Measurements from ENCODE around the gene SMARCB1. TPM values are rescaled to one million over a fixed set of nuclear protein-coding genes. Genes with fewer than 3 reads are reported as not detected.

Gene SMARCB1
- total RNA-seq (58.4 TPM), polyA plus RNA-seq (10 to 100 TPM; 28.3 to 30.8 (median 29.7) TPM)

DNA sequence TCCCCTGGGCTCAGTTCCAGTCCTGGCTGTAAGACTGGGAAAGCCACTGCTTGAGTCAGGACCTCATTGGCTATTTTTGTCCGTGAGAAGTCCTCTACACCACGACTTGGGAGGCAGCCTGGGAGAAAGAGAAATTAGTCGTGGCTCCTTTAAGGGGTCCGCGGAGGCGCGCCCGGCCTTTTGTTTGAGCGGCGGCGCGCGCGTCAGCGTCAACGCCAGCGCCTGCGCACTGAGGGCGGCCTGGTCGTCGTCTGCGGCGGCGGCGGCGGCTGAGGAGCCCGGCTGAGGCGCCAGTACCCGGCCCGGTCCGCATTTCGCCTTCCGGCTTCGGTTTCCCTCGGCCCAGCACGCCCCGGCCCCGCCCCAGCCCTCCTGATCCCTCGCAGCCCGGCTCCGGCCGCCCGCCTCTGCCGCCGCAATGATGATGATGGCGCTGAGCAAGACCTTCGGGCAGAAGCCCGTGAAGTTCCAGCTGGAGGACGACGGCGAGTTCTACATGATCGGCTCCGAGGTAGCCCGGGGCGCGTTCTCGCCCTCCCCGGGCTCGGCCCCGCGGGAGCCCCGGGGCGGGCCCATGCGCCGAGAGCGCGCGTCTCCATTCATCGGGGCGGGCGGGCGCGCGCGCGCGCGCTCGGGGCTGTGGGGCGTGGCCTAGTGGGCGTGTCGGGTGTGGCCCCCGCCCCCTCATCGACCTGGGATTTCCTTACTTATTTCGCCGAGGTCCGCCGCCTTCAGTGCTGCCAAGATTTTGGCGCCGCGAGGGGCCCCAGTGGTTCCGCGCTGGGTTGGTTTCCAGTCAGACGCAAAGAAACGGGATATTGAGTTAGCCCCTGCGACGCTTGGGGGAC is at the start of gene SMARCB1:
Gene SMARCB1, plus strand, starts transcription at position 215 of the 848 bp plus-strand sequence. Its CDS starts 204 bp downstream, at position 419.
- no peaks in the 10 kb centered on the region for H3K9me3 Mint-ChIP-seq
- peak within 1 kb of the TSS; percentile 99 for H3K27ac ChIP-seq (ENCODE audit: insufficient read depth, low read length, poor library complexity, severe bottlenecking)
- peaks cover 14 to 43% (median 29%) of the 10 kb centered on the region in 4 donors for H3K4me1 Mint-ChIP-seq
- H3K4me3 ChIP-seq (ENCODE audit: low read depth, low read length): peak within 1 kb of the TSS; percentile 92
- peak within 1 kb of the TSS; percentile 91 to 95 (median 92) for H3K4me3 Mint-ChIP-seq
- peaks cover 20% of the 10 kb centered on the region for H3K4me1 ChIP-seq (ENCODE audit: control insufficient read depth, insufficient read depth, low read length, poor library complexity, severe bottlenecking)
- peak; percentile 84 to 86 for ATAC-seq (ENCODE audit: low read depth in 2 of 2)
- DNase-seq: peak; percentile 80 to 92 (median 89)
- H3K36me3 Mint-ChIP-seq: peaks cover 7% of the 10 kb centered on the region
- peaks cover 7% of the 10 kb centered on the region for H3K36me3 ChIP-seq (ENCODE audit: control insufficient read depth, insufficient read depth, low read length)
- peak within 1 kb of the TSS; percentile 94 to 95 (median 94) for H3K27ac Mint-ChIP-seq
- no peaks in the 10 kb centered on the region for H3K27me3 ChIP-seq (ENCODE audit: control insufficient read depth, insufficient read depth, low read length)
- no peaks in the 10 kb centered on the region for H3K27me3 Mint-ChIP-seq
- H3K9me3 ChIP-seq (ENCODE audit: control insufficient read depth in 2 of 2, low read length in 2 of 2): no peaks in the 10 kb centered on the region

DNA sequence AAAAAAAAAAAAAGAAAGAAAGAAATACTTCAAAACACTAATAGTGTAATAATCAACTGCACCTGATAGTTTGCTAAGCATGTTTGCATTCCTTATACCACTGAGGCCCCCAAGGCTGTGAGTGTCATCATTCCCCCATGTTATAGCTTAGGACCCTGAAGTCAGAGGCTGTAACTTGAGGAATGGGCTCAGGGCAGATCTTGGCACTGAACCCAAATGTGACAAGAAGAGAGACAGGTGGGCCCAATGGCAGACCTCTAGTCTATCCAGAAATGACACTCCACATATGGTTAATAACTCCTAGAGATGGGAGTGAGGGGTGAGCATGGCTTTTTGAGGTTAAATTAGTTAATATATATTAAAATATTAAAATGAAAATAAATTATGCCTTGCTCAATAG is 49.1 kb upstream of the SMARCB1 start:
- ATAC-seq (ENCODE audit: low read depth in 2 of 2) (no peak), DNase-seq (no peak)
- Mint-ChIP-seq H3K27me3 (no peaks in the 10 kb centered on the region), H3K4me3 (no peak overlapping the region), H3K27ac (no peak overlapping the region), H3K36me3 (no peaks in the 10 kb centered on the region), H3K4me1 (no peaks in the 10 kb centered on the region), H3K9me3 (no peaks in the 10 kb centered on the region)
- no peaks in the 10 kb centered on the region for H3K9me3 ChIP-seq (ENCODE audit: control insufficient read depth in 2 of 2, low read length in 2 of 2)
- peaks cover under 1% of the 10 kb centered on the region for H3K36me3 ChIP-seq (ENCODE audit: control insufficient read depth, insufficient read depth, low read length)
- no peaks in the 10 kb centered on the region for H3K27me3 ChIP-seq (ENCODE audit: control insufficient read depth, insufficient read depth, low read length)
- H3K4me1 ChIP-seq (ENCODE audit: control insufficient read depth, insufficient read depth, low read length, poor library complexity, severe bottlenecking): no peaks in the 10 kb centered on the region
- H3K27ac ChIP-seq (ENCODE audit: insufficient read depth, low read length, poor library complexity, severe bottlenecking): no peak overlapping the region
- H3K4me3 ChIP-seq (ENCODE audit: low read depth, low read length): no peak overlapping the region

DNA sequence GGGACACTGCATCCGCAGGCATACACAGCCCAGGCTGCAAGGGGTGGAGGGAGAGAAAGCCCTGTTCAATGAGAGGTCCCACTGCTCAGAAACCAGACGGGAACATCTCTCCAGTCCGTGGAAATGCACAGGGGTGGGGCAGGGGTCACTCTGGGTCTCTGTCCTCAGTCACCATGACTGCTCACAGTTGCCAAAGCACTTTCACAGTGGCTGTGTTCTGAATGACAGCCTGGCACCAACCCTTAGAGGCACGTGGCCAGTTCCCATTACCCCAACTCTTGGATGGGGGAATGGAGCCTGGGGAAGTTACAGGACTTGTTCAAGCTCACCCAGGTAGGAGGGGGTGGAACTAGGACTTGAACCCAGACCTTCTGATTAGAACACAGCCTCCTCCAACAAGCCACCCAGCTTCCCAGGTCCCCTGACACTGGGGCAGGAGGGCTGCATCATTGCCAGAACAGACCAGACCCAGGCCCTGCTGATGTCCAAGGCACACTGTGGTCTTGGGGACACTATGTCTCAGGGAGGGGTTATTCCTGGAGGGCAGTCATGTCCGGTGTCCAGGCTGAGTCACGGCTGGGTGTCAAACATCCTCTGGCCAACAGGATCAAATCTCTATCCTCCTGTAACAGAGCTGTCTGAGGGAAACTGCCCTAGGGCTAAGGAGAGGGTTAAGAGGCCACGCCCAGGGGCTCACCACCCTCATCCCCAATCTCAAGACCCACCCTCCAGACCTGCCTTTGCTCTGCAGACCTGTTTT is 44.1 kb upstream of the SMARCB1 start:
- Mint-ChIP-seq H3K4me3 (no peak overlapping the region), H3K27me3 (no peaks in the 10 kb centered on the region), H3K4me1 (peaks cover 0 to 3% (median 0%) of the 10 kb centered on the region in 4 donors), H3K36me3 (peaks cover 24% of the 10 kb centered on the region), H3K9me3 (peaks cover 0 to 4% (median 0%) of the 10 kb centered on the region in 7 donors), H3K27ac (no peak overlapping the region)
- peaks cover 19% of the 10 kb centered on the region for H3K36me3 ChIP-seq (ENCODE audit: control insufficient read depth, insufficient read depth, low read length)
- H3K4me3 ChIP-seq (ENCODE audit: low read depth, low read length): no peak overlapping the region
- peaks cover 2 to 4% of the 10 kb centered on the region in 2 experiments for H3K9me3 ChIP-seq (ENCODE audit: control insufficient read depth in 2 of 2, low read length in 2 of 2)
- H3K27me3 ChIP-seq (ENCODE audit: control insufficient read depth, insufficient read depth, low read length): no peaks in the 10 kb centered on the region
- no peak overlapping the region for H3K27ac ChIP-seq (ENCODE audit: insufficient read depth, low read length, poor library complexity, severe bottlenecking)
- DNase-seq: no peak
- no peaks in the 10 kb centered on the region for H3K4me1 ChIP-seq (ENCODE audit: control insufficient read depth, insufficient read depth, low read length, poor library complexity, severe bottlenecking)
- ATAC-seq (ENCODE audit: low read depth in 2 of 2): no peak

DNA sequence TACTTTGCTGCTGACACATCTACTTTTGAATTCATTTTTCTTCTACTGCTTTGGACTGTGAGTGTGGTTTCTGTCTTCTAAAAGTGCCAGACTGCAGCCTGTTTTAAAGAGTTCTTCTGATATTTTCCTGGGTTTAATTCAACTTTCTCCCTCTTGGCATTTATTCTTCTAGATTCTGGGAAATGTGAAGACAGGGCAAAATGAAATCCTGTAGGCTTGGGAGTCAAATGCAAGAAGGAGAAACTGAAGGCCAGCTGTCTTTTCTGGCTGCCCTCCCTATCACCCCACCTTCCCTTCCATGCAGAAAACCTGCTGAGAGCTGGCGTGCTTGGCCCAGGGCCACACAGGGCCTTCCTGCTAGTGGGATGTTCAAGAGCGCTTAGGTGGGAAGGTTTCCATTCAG is 43.5 kb upstream of the SMARCB1 start:
- no peak overlapping the region for H3K27ac ChIP-seq (ENCODE audit: insufficient read depth, low read length, poor library complexity, severe bottlenecking)
- H3K36me3 ChIP-seq (ENCODE audit: control insufficient read depth, insufficient read depth, low read length): peaks cover 19% of the 10 kb centered on the region
- no peak overlapping the region for H3K4me3 ChIP-seq (ENCODE audit: low read depth, low read length)
- H3K27me3 ChIP-seq (ENCODE audit: control insufficient read depth, insufficient read depth, low read length): no peaks in the 10 kb centered on the region
- Mint-ChIP-seq H3K4me3 (no peak overlapping the region), H3K27me3 (no peaks in the 10 kb centered on the region), H3K4me1 (peaks cover 0 to 3% (median 0%) of the 10 kb centered on the region in 4 donors), H3K36me3 (peaks cover 24% of the 10 kb centered on the region), H3K9me3 (peaks cover 0 to 4% (median 0%) of the 10 kb centered on the region in 7 donors), H3K27ac (no peak overlapping the region)
- DNase-seq (no peak), ATAC-seq (ENCODE audit: low read depth in 2 of 2) (no peak)
- H3K9me3 ChIP-seq (ENCODE audit: control insufficient read depth in 2 of 2, low read length in 2 of 2): peaks cover 2 to 4% of the 10 kb centered on the region in 2 experiments
- no peaks in the 10 kb centered on the region for H3K4me1 ChIP-seq (ENCODE audit: control insufficient read depth, insufficient read depth, low read length, poor library complexity, severe bottlenecking)

DNA sequence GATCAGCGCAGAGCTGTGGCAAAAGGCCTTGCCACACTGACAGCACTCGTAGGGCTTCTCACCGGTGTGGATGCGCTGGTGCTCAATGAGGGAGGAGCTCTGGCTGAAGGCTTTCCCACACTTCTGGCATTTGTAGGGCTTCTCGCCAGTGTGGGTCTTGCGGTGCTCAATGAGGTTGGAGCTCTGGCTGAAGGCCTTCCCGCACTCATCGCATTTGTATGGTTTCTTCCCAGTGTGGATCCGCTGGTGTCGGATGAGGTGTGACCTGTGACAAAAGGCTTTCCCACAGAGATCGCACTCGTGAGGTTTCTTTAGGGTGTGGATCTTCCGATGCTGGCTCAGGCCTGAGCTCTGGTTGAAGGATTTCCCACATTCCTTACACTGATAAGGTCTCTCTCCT is 42.8 kb upstream of the SMARCB1 start:
- Mint-ChIP-seq H3K27me3 (no peaks in the 10 kb centered on the region), H3K36me3 (peaks cover 24% of the 10 kb centered on the region), H3K4me3 (no peak overlapping the region), H3K9me3 (peaks cover 0 to 4% (median 0%) of the 10 kb centered on the region in 7 donors), H3K27ac (no peak overlapping the region), H3K4me1 (peaks cover 0 to 3% (median 0%) of the 10 kb centered on the region in 4 donors)
- H3K36me3 ChIP-seq (ENCODE audit: control insufficient read depth, insufficient read depth, low read length): peaks cover 19% of the 10 kb centered on the region
- no peak for DNase-seq
- no peak overlapping the region for H3K4me3 ChIP-seq (ENCODE audit: low read depth, low read length)
- H3K9me3 ChIP-seq (ENCODE audit: control insufficient read depth in 2 of 2, low read length in 2 of 2): peaks cover 2 to 4% of the 10 kb centered on the region in 2 experiments
- no peak overlapping the region for H3K27ac ChIP-seq (ENCODE audit: insufficient read depth, low read length, poor library complexity, severe bottlenecking)
- no peaks in the 10 kb centered on the region for H3K4me1 ChIP-seq (ENCODE audit: control insufficient read depth, insufficient read depth, low read length, poor library complexity, severe bottlenecking)
- no peak for ATAC-seq (ENCODE audit: low read depth in 2 of 2)
- H3K27me3 ChIP-seq (ENCODE audit: control insufficient read depth, insufficient read depth, low read length): no peaks in the 10 kb centered on the region

DNA sequence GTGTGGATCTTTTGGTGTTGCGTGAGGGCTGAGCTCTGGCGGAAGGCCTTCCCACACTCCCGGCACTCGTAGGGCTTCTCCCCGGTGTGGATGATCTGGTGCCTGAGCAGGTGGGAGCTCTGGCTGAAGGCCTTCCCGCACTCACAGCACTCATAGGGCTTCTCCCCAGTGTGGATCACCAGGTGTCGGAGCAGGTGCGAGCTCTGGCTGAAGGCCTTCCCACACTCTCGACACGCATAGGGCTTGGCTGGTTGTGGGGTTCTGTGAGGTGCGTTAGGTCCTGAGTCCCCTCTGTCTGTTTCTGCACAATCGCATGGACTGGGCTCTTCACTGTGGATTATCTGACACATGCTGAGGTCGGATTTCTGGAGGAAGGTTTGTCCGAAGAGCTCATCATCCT is 42.3 kb upstream of the SMARCB1 start:
- Mint-ChIP-seq H3K27me3 (no peaks in the 10 kb centered on the region), H3K4me1 (peaks cover 0 to 3% (median 0%) of the 10 kb centered on the region in 4 donors), H3K27ac (no peak overlapping the region), H3K4me3 (no peak overlapping the region), H3K9me3 (peaks cover 0 to 4% (median 0%) of the 10 kb centered on the region in 7 donors), H3K36me3 (peaks cover 24% of the 10 kb centered on the region)
- H3K36me3 ChIP-seq (ENCODE audit: control insufficient read depth, insufficient read depth, low read length): peaks cover 19% of the 10 kb centered on the region
- peaks cover 2 to 4% of the 10 kb centered on the region in 2 experiments for H3K9me3 ChIP-seq (ENCODE audit: control insufficient read depth in 2 of 2, low read length in 2 of 2)
- no peak overlapping the region for H3K4me3 ChIP-seq (ENCODE audit: low read depth, low read length)
- ATAC-seq (ENCODE audit: low read depth in 2 of 2) (no peak), DNase-seq (no peak)
- H3K27ac ChIP-seq (ENCODE audit: insufficient read depth, low read length, poor library complexity, severe bottlenecking): no peak overlapping the region
- H3K4me1 ChIP-seq (ENCODE audit: control insufficient read depth, insufficient read depth, low read length, poor library complexity, severe bottlenecking): no peaks in the 10 kb centered on the region
- no peaks in the 10 kb centered on the region for H3K27me3 ChIP-seq (ENCODE audit: control insufficient read depth, insufficient read depth, low read length)

DNA sequence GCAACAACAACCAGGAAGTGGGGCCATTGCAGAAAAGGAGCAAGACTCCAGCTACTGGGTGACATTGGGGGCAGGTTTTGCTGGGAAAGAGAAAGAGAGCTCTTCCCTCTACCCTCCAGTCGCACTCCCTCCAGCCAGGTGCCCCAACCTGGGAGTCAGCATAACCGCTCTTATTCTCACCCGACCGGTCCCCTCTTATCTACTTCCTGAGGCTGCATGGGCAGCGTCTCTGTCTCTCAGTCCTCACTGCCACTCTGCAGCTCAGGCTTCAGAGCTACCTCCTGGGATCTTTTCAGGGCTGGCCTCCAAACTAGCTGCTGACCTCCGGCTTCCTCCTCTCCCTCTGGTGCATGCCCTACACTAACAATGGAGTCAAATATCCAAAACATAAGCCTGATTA is 41.0 kb upstream of the SMARCB1 start:
- Histone ChIP-seq H3K36me3 (ENCODE audit: control insufficient read depth, insufficient read depth, low read length) (peaks cover 19% of the 10 kb centered on the region), H3K4me3 (ENCODE audit: low read depth, low read length) (no peak overlapping the region), H3K9me3 (ENCODE audit: control insufficient read depth in 2 of 2, low read length in 2 of 2) (peaks cover 2 to 4% of the 10 kb centered on the region in 2 experiments), H3K4me1 (ENCODE audit: control insufficient read depth, insufficient read depth, low read length, poor library complexity, severe bottlenecking) (peaks cover 8% of the 10 kb centered on the region), H3K27ac (ENCODE audit: insufficient read depth, low read length, poor library complexity, severe bottlenecking) (no peak overlapping the region), H3K27me3 (ENCODE audit: control insufficient read depth, insufficient read depth, low read length) (no peaks in the 10 kb centered on the region)
- Mint-ChIP-seq H3K27me3 (peaks cover 4% of the 10 kb centered on the region), H3K36me3 (peaks cover 29% of the 10 kb centered on the region), H3K27ac (no peak overlapping the region), H3K4me3 (peak overlapping the region in 1 of 4 donors; percentile 58), H3K4me1 (peaks cover 0 to 12% (median 5%) of the 10 kb centered on the region in 4 donors), H3K9me3 (peaks cover 0 to 4% (median 0%) of the 10 kb centered on the region in 7 donors)
- DNase-seq: no peak
- no peak for ATAC-seq (ENCODE audit: low read depth in 2 of 2)
